ENCODE results near the gene RAB3A. TPM values are rescaled to one million over a fixed set of nuclear protein-coding genes. Genes with fewer than 3 reads are reported as not detected.
A peak's percentile ranks its signal among the peaks of the same experiment; 100 is the strongest.

The RAB3A gene
- total and polyA plus RNA-seq, 9 of the 15 experiments (the other 6 are each of a cell fraction or from before 2014, with no cell fraction given), result 0.17 to 5.1 (median 0.90) TPM; not detected in 1

- no peak for TF ChIP-seq ETS2 (tag; IDR thresholded peaks at IDR 0.05; ENCODE audit: borderline replicate concordance, poor library complexity, severe bottlenecking)
- no peak for TF ChIP-seq E2F6 (IDR thresholded peaks at IDR 0.05; ENCODE audit: borderline replicate concordance in 1 of 2, extremely low read depth in 1 of 2, insufficient read depth in 1 of 2, insufficient read length in 1 of 2, low read depth in 1 of 2, low read length in 1 of 2, poor library complexity in 1 of 2, severe bottlenecking in 1 of 2)
- TF ChIP-seq SMAD2 (IDR thresholded peaks at IDR 0.05; ENCODE audit: low read depth, low read length), result no peak
- no peak for TF ChIP-seq AFF4 (CRISPR knock-in tag; IDR thresholded peaks at IDR 0.05)
- TF ChIP-seq ZBTB43 (CRISPR knock-in tag; IDR thresholded peaks at IDR 0.05), result 0 out of 2 replicates have a peak, but pooled peaks have one; percentile 89
- TF ChIP-seq PURB (CRISPR knock-in tag; IDR thresholded peaks at IDR 0.05; ENCODE audit: low read depth), result no peak
- no peak for TF ChIP-seq MAX (CRISPR knock-in tag; IDR thresholded peaks at IDR 0.05)
- TF ChIP-seq RBFOX2 (IDR thresholded peaks at IDR 0.05; ENCODE audit: low read depth, low read length), result peak; percentile 68
- no peak for TF ChIP-seq RNF219 (CRISPR knock-in tag; IDR thresholded peaks at IDR 0.05)
- no peak for TF ChIP-seq ZBTB17 (CRISPR knock-in tag; IDR thresholded peaks at IDR 0.05)
- no peak for TF ChIP-seq ZNF184 (CRISPR knock-in tag; IDR thresholded peaks at IDR 0.05)
- 0 out of 2 replicates have a peak, but pooled peaks have one; percentile 1 for TF ChIP-seq ERF (CRISPR knock-in tag; IDR thresholded peaks at IDR 0.05)
- peak; percentile 26; the same call in 1 of the 2 replicates for TF ChIP-seq SUPT5H (IDR thresholded peaks at IDR 0.05)
- no peak for TF ChIP-seq HNRNPUL1 (IDR thresholded peaks at IDR 0.05; ENCODE audit: low read length)
- TF ChIP-seq POLR2B (IDR thresholded peaks at IDR 0.05; ENCODE audit: low read depth, partially characterized antibody), result peak; percentile 32
- TF ChIP-seq OTX1 (CRISPR knock-in tag; IDR thresholded peaks at IDR 0.05), result no peak
- TF ChIP-seq ZNF586 (CRISPR knock-in tag; conservative IDR thresholded peaks at IDR 0.05), result no peak
- TF ChIP-seq POLR2AphosphoS5 (IDR thresholded peaks at IDR 0.05; ENCODE audit: control insufficient read depth, insufficient read depth, low read depth, low read length), result no peak
Measured at GRCh38 chr19:18193388-18194180, 10.3 kb downstream of the RAB3A start (continued).
